Heart left ventricle (tissue), 16 donors: ENCODE results near the gene SRP72. TPM values are rescaled to one million over a fixed set of nuclear protein-coding genes. Genes with fewer than 3 reads are reported as not detected.

ENCODE experiments used
- ATAC-seq, 4 donors: fragments of 200-7000 bp; cut with Tn5 transposase; one replicate each; pipeline ENCODE4 v1.9.1; 2020 to 2022; ENCODE audit warnings: moderate library complexity in 4 of 4, mild to moderate bottlenecking in 3 of 4, moderate number of reproducible peaks in 1 of 4
- DNase-seq, 5 donors: peaks; one replicate each; pipeline ENCODE4 v3.0.0-alpha.2; 2020
- H3K27ac ChIP-seq, 12 donors: fragments of 200-600 bp; sonication (generic) in 4 of 12; one replicate each; pipeline versions ENCODE4 v1.5.0 to v1.8.0; 2016 to 2022; ENCODE audit warnings: mild to moderate bottlenecking in 2 of 12
- H3K27me3 ChIP-seq, 9 donors: fragments of 200-600 bp; sonication (generic) in 2 of 9; one replicate each; pipeline versions ENCODE4 v1.5.1 to v1.8.0; 2016 to 2022; ENCODE audit warnings: mild to moderate bottlenecking in 3 of 9
- H3K36me3 ChIP-seq, 9 donors: fragments of 200-600 bp; sonication (generic) in 2 of 9; one replicate each; pipeline versions ENCODE4 v1.5.0 to v1.8.0; 2018 to 2022; ENCODE audit warnings: mild to moderate bottlenecking in 2 of 9
- H3K4me1 ChIP-seq, 12 donors: fragments of 200-600 bp; sonication (generic) in 4 of 12; one replicate each; pipeline versions ENCODE4 v1.5.0 to v1.8.0; 2016 to 2022; ENCODE audit warnings: mild to moderate bottlenecking in 3 of 12
- H3K4me3 ChIP-seq, 12 donors: fragments of 200-600 bp; sonication (generic) in 4 of 12; one replicate each; pipeline versions ENCODE4 v1.5.0 to v1.8.0; 2017 to 2022; ENCODE audit warnings: mild to moderate bottlenecking in 9 of 12, moderate library complexity in 4 of 12
- H3K9me3 ChIP-seq, 12 donors: fragments of 200-600 bp; sonication (generic) in 4 of 12; one replicate each; pipeline versions ENCODE4 v1.5.0 to v1.8.0; 2016 to 2022; ENCODE audit warnings: mild to moderate bottlenecking in 1 of 12
- CTCF ChIP-seq, 12 donors: fragments of 200-600 bp; sonication (generic) in 4 of 12; IDR thresholded peaks; one replicate each; pipeline versions ENCODE4 v1.5.0 to v1.8.0; 2018 to 2022; ENCODE audit warnings: antibody characterized with exemption in 12 of 12, mild to moderate bottlenecking in 5 of 12
- POLR2A ChIP-seq, 2 donors: fragments of 450-650 bp; IDR thresholded peaks; one replicate each; pipeline ENCODE4 v1.6.1; 2017; ENCODE audit warnings: antibody characterized with exemption in 2 of 2, mild to moderate bottlenecking in 2 of 2, moderate library complexity in 2 of 2
- WGBS, 4 donors: extraction: QIAGEN DNeasy Blood & Tissue Kit in 2 of 4; methylation state at CpG; one replicate each; pipeline versions ENCODE4 v1.1.5 to v1.1.7; 2013 to 2018; 5-methylcytosine and 5-hydroxymethylcytosine counted together
- intact Hi-C, 10 donors: fragments of 100-400 bp; cut with DNase I; formaldehyde crosslinking; loops; one replicate each; pipeline versions ENCODE4 v1.11.1 to v1.14.2; 2022
- polyA plus RNA-seq, 2 donors: library from polyadenylated mRNA; stranded (reverse); fragments of 200-250 nt; gene quantifications; one replicate each; pipeline ENCODE4 v1.2.3, GENCODE V29; 2013
- total RNA-seq, 9 donors: library from RNA; depleted of rRNA in 2 of 9; stranded (reverse); fragments of >200 nt in 2 of 9; fragmentation: NEBNext Ultra II Directional in 3 of 9; extraction: Animal tissue kit (Norgen Biotek cat#: 25700) in 3 of 9; gene quantifications; one replicate each; pipeline versions ENCODE4 v1.1.0 to v1.2.4, GENCODE V29; 2016 to 2023
- donor health status: ischemic (EF 13 %, LVEDD 7.1; RV severe dilation, severe dysfunction).
- donor health status: healthy with polysubstance abuse.
- donor health status: DM: no; HTN: yes; CAD: no.
- donor health status: DM: no; HTN: no; CAD: no.
- donor health status: ischemic (EF 25% LVEDD 6.9; RV normal size, moderate dysfunction).
- donor health status: ischemic (EF 25% LVEDD 5.7; RV mildly dilated, moderate dysfunction).
- donor health status: healthy.
- donor health status: DM: yes; HTN: yes; CAD: no.
- donor health status: ischemic (EF 35%, LVEDD 5.7; RV mildly dilated, moderate dysfunction).
- donor health status: nonischemic (EF 11% LVEDD 7.7; RV severe dilation, severe dysfunction).
- donor health status: DM: yes; HTN: yes; CAD: no.
- donor health status: PGD.
- donor health status: ischemic (EF 29% LVEDD 5.4; RV normal size, mild dysfunction).
- donor health status: nonischemic (EF 23%, LVEDD 6.1; RV moderate dilation, normal function).

The SRP72 gene
- total and polyA plus RNA-seq, 11 donors = 14.1 to 66.8 (median 41.7) TPM

- Histone ChIP-seq H3K27ac (no peak overlapping the region), H3K4me3 (no peak overlapping the region), H3K27me3 (peaks cover 0 to 2% (median 0%) of the 10 kb centered on the region in 9 donors), H3K4me1 (no peaks in the 10 kb centered on the region), H3K9me3 (no peaks in the 10 kb centered on the region), H3K36me3 (no peaks in the 10 kb centered on the region)
- ATAC-seq (no peak), DNase-seq (no peak)
- intact Hi-C loops = no loop called here
- no peak for TF ChIP-seq POLR2A (IDR thresholded peaks at IDR 0.05)
- TF ChIP-seq CTCF (IDR thresholded peaks at IDR 0.05) = no peak
- WGBS, 4 donors = 91 to 100% (median 95%) methylated on average over 1 of the region's 1 CpG
Measured at GRCh38 chr4:56512166-56512565, 44.7 kb downstream of the SRP72 start.

GRCh38 chr4:56513517-56513916 is 46.1 kb downstream of the SRP72 start:
- intact Hi-C loops = no loop called here
- DNase-seq = no peak
- Histone ChIP-seq H3K36me3 (no peaks in the 10 kb centered on the region), H3K27ac (no peak overlapping the region), H3K4me1 (no peaks in the 10 kb centered on the region), H3K27me3 (no peaks in the 10 kb centered on the region), H3K4me3 (no peak overlapping the region), H3K9me3 (no peaks in the 10 kb centered on the region)
- 37 to 53% (median 46%) methylated on average over 2 of the region's 2 CpGs for WGBS, 4 donors
- ATAC-seq = no peak
- TF ChIP-seq CTCF (IDR thresholded peaks at IDR 0.05) (no peak), POLR2A (IDR thresholded peaks at IDR 0.05) (no peak)

- peaks cover 0 to 14% (median 8%) of the 10 kb centered on the region in 12 donors for H3K4me1 ChIP-seq
- intact Hi-C loops = no loop called here
- ATAC-seq = peak; percentile 91 to 99 (median 98)
- H3K9me3 ChIP-seq = no peaks in the 10 kb centered on the region
- H3K27me3 ChIP-seq = peaks cover 0 to 15% (median 0%) of the 10 kb centered on the region in 9 donors
- WGBS, 4 donors = 4 to 7% (median 5%) methylated on average over 39 to 68 of the region's 68 CpGs
- peak overlapping the region in 1 of 12 donors; percentile 67 for H3K27ac ChIP-seq
- peak overlapping the region; percentile 28 to 70 (median 59) for H3K4me3 ChIP-seq
- no peaks in the 10 kb centered on the region for H3K36me3 ChIP-seq
- peak; percentile 82 to 92 (median 91) for DNase-seq
- no peak for TF ChIP-seq POLR2A (IDR thresholded peaks at IDR 0.05)
- no peak for TF ChIP-seq CTCF (IDR thresholded peaks at IDR 0.05)
Measured at GRCh38 chr4:56530269-56531148, 63.1 kb downstream of the SRP72 start.

- ATAC-seq (no peak), DNase-seq (no peak)
- Histone ChIP-seq H3K27ac (peak overlapping the region in 1 of 12 donors; percentile 67), H3K4me3 (peak overlapping the region in 11 of 12 donors; percentile 28 to 70 (median 60)), H3K27me3 (peaks cover 0 to 15% (median 0%) of the 10 kb centered on the region in 9 donors), H3K36me3 (no peaks in the 10 kb centered on the region), H3K4me1 (peaks cover 0 to 14% (median 8%) of the 10 kb centered on the region in 12 donors), H3K9me3 (no peaks in the 10 kb centered on the region)
- no peak for TF ChIP-seq CTCF (IDR thresholded peaks at IDR 0.05)
- TF ChIP-seq POLR2A (IDR thresholded peaks at IDR 0.05) = no peak
- WGBS, 4 donors = 24 to 39% (median 30%) methylated on average over 11 of the region's 11 CpGs
- intact Hi-C loops = no loop called here
Measured at GRCh38 chr4:56531149-56531770, 63.8 kb downstream of the SRP72 start.
